Hepatocyte (in vitro differentiated cells): ENCODE results near the gene SLC30A5.

ENCODE experiments used
- EZH2 ChIP-seq: fragments of 200-600 bp; sonication (generic); IDR thresholded peaks from 2 replicates; pipeline ENCODE4 v1.6.1; 2016; ENCODE audit warnings: antibody characterized with exemption, mild to moderate bottlenecking, borderline replicate concordance
- EZH2phosphoT487 ChIP-seq: fragments of 200-600 bp; sonication (generic); IDR thresholded peaks from one replicate; pipeline ENCODE4 v1.6.1; 2018; ENCODE audit warnings: antibody characterized with exemption, mild to moderate bottlenecking, low read depth, moderate library complexity; ENCODE audit not compliant: unreplicated experiment, severe bottlenecking
- TF ChIP-seq, protein P1 (sequence below): fragments of 200-600 bp; sonication (generic); IDR thresholded peaks from 2 replicates; pipeline ENCODE4 v1.5.1; 2016; ENCODE audit warnings: antibody characterized with exemption, mild to moderate bottlenecking; ENCODE audit not compliant: poor library complexity

DNA sequence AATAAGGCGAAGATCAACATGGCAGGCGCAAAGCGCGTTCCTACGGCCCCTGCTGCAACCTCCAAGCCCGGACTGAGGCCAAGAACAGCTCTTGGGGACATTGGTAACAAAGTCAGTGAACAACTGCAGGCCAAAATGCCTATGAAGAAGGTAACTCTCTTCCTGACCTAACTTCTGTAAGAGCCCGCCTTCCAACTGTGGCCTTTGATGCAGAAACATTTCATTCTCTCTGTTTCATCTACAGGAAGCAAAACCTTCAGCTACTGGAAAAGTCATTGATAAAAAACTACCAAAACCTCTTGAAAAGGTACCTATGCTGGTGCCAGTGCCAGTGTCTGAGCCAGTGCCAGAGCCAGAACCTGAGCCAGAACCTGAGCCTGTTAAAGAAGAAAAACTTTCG lies 74.1 kb downstream of the SLC30A5 start:
- TF ChIP-seq, protein P1, sequence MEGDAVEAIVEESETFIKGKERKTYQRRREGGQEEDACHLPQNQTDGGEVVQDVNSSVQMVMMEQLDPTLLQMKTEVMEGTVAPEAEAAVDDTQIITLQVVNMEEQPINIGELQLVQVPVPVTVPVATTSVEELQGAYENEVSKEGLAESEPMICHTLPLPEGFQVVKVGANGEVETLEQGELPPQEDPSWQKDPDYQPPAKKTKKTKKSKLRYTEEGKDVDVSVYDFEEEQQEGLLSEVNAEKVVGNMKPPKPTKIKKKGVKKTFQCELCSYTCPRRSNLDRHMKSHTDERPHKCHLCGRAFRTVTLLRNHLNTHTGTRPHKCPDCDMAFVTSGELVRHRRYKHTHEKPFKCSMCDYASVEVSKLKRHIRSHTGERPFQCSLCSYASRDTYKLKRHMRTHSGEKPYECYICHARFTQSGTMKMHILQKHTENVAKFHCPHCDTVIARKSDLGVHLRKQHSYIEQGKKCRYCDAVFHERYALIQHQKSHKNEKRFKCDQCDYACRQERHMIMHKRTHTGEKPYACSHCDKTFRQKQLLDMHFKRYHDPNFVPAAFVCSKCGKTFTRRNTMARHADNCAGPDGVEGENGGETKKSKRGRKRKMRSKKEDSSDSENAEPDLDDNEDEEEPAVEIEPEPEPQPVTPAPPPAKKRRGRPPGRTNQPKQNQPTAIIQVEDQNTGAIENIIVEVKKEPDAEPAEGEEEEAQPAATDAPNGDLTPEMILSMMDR = no peak
- TF ChIP-seq EZH2phosphoT487 = no peak
- TF ChIP-seq EZH2 = no peak
